ENCODE results near the gene NUDT8. TPM values are rescaled to one million over a fixed set of nuclear protein-coding genes. Genes with fewer than 3 reads are reported as not detected.

The NUDT8 gene
- polyA plus RNA-seq, 1 of the 3 experiments (the other 2 are of a cell fraction), result 2.7 TPM

- DNase-seq, result no peak
- Histone ChIP-seq H3K79me2 (ENCODE audit: insufficient read depth) (no peaks in the 10 kb centered on the region), H3K9me2 (no peaks in the 10 kb centered on the region), H3K9me3 (no peaks in the 10 kb centered on the region), H4K20me1 (ENCODE audit: insufficient read depth) (no peaks in the 10 kb centered on the region), H3K9ac (no peak overlapping the region), H3K27me3 (ENCODE audit: insufficient read depth) (no peaks in the 10 kb centered on the region), H3K36me3 (replicated peaks in 1 of 2; ENCODE audit: control insufficient read depth in 1 of 2, insufficient read depth in 2 of 2, low read length in 1 of 2) (no peaks in the 10 kb centered on the region), H3K4me2 (no peak overlapping the region), H2AFZ (ENCODE audit: low read depth) (no peak overlapping the region), H3K4me3 (ENCODE audit: low read depth in 2 of 2, low read length in 1 of 2) (no peak overlapping the region), H3K27ac (ENCODE audit: low read depth in 2 of 2, low read length in 1 of 2) (no peak overlapping the region), H3F3A (replicated peaks; ENCODE audit: insufficient read depth) (no peaks in the 10 kb centered on the region), H3K4me1 (ENCODE audit: control insufficient read depth in 1 of 2, insufficient read depth in 2 of 2, low read depth in 1 of 2, low read length in 1 of 2) (peaks cover 0 to 13% of the 10 kb centered on the region in 2 experiments; a peak in 1 of 4 replicates)
- POLR2A ChIA-PET, result no interaction called here
- CTCF ChIA-PET, result interaction anchor here (17.8 kb wide), 1 partner anchor 19 kb away, joined by 308 read pairs; the partner anchor contains the start of gene ACY3
- no peak for TF ChIP-seq SMC3 (IDR thresholded peaks at IDR 0.05; ENCODE audit: low read depth, low read length)
- TF ChIP-seq, protein P1, sequence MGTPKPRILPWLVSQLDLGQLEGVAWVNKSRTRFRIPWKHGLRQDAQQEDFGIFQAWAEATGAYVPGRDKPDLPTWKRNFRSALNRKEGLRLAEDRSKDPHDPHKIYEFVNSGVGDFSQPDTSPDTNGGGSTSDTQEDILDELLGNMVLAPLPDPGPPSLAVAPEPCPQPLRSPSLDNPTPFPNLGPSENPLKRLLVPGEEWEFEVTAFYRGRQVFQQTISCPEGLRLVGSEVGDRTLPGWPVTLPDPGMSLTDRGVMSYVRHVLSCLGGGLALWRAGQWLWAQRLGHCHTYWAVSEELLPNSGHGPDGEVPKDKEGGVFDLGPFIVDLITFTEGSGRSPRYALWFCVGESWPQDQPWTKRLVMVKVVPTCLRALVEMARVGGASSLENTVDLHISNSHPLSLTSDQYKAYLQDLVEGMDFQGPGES (IDR thresholded peaks at IDR 0.05; ENCODE audit: low read depth, low read length), result no peak
- TF ChIP-seq RXRA (IDR thresholded peaks at IDR 0.05; ENCODE audit: borderline replicate concordance, low read depth), result no peak
- no peak for TF ChIP-seq FOXM1 (IDR thresholded peaks at IDR 0.05; ENCODE audit: low read depth)
- 84% methylated on average over 12 of the region's 22 CpGs for WGBS (ENCODE audit: low lambda C conversion rate)
Observed at GRCh38 chr11:67633758-67634365, 4.1 kb upstream of the NUDT8 start.

- Histone ChIP-seq H3K4me1 (ENCODE audit: control insufficient read depth in 1 of 2, insufficient read depth in 2 of 2, low read depth in 1 of 2, low read length in 1 of 2) (peaks cover 0 to 13% of the 10 kb centered on the region in 2 experiments; a peak in 1 of 4 replicates), H3K27me3 (ENCODE audit: insufficient read depth) (no peaks in the 10 kb centered on the region), H2AFZ (ENCODE audit: low read depth) (no peak overlapping the region), H3K9me3 (no peaks in the 10 kb centered on the region), H3K36me3 (replicated peaks in 1 of 2; ENCODE audit: control insufficient read depth in 1 of 2, insufficient read depth in 2 of 2, low read length in 1 of 2) (no peaks in the 10 kb centered on the region), H3K4me2 (no peak overlapping the region), H3K27ac (ENCODE audit: low read depth in 2 of 2, low read length in 1 of 2) (no peak overlapping the region), H3F3A (replicated peaks; ENCODE audit: insufficient read depth) (no peaks in the 10 kb centered on the region), H4K20me1 (ENCODE audit: insufficient read depth) (no peaks in the 10 kb centered on the region), H3K79me2 (ENCODE audit: insufficient read depth) (no peaks in the 10 kb centered on the region), H3K9me2 (no peaks in the 10 kb centered on the region), H3K9ac (no peak overlapping the region), H3K4me3 (ENCODE audit: low read depth in 2 of 2, low read length in 1 of 2) (no peak overlapping the region)
- ChIA-PET POLR2A (no interaction called here), CTCF (interaction anchor here (17.8 kb wide), 1 partner anchor 20 kb away, joined by 308 read pairs; the partner anchor contains the start of gene ACY3)
- TF ChIP-seq, protein P2, sequence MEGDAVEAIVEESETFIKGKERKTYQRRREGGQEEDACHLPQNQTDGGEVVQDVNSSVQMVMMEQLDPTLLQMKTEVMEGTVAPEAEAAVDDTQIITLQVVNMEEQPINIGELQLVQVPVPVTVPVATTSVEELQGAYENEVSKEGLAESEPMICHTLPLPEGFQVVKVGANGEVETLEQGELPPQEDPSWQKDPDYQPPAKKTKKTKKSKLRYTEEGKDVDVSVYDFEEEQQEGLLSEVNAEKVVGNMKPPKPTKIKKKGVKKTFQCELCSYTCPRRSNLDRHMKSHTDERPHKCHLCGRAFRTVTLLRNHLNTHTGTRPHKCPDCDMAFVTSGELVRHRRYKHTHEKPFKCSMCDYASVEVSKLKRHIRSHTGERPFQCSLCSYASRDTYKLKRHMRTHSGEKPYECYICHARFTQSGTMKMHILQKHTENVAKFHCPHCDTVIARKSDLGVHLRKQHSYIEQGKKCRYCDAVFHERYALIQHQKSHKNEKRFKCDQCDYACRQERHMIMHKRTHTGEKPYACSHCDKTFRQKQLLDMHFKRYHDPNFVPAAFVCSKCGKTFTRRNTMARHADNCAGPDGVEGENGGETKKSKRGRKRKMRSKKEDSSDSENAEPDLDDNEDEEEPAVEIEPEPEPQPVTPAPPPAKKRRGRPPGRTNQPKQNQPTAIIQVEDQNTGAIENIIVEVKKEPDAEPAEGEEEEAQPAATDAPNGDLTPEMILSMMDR (IDR thresholded peaks at IDR 0.05), result no peak
- no peak for TF ChIP-seq RXRA (IDR thresholded peaks at IDR 0.05; ENCODE audit: borderline replicate concordance, low read depth)
- TF ChIP-seq FOXM1 (IDR thresholded peaks at IDR 0.05; ENCODE audit: low read depth), result no peak
- TF ChIP-seq JUND (IDR thresholded peaks at IDR 0.05), result no peak
- no peak for TF ChIP-seq GABPA (IDR thresholded peaks at IDR 0.05; ENCODE audit: low read depth)
- TF ChIP-seq RAD21 (IDR thresholded peaks at IDR 0.05; ENCODE audit: low read length), result no peak
- no peak for TF ChIP-seq GATA2 (CRISPR knock-in tag; IDR thresholded peaks at IDR 0.05)
- TF ChIP-seq RFX5 (IDR thresholded peaks at IDR 0.05; ENCODE audit: low read length), result no peak
- TF ChIP-seq TCF12 (IDR thresholded peaks at IDR 0.05), result no peak
- DNase-seq, result no peak
- WGBS (ENCODE audit: low lambda C conversion rate), result 78% methylated on average over 27 of the region's 30 CpGs
Observed at GRCh38 chr11:67632982-67633755, 3.4 kb upstream of the NUDT8 start.

Measured in SK-N-SH (cell line).